HEK293 (cell line): Measurements from ENCODE around the gene WDR82.

Source experiments
- EGR2 ChIP-seq: fragments of 450-650 bp; formaldehyde crosslinking; IDR thresholded peaks from 2 replicates; pipeline ENCODE4 v1.5.1; 2016; ENCODE audit warnings: low read depth, missing biosample characterization, missing genetic modification characterization
- FEZF1 ChIP-seq: fragments of 450-650 bp; formaldehyde crosslinking; IDR thresholded peaks from 2 replicates; pipeline ENCODE4 v1.5.1; 2016; ENCODE audit warnings: missing biosample characterization, missing genetic modification characterization
- GLI4 ChIP-seq: fragments of 450-650 bp; formaldehyde crosslinking; IDR thresholded peaks from 2 replicates; pipeline ENCODE4 v1.5.1; 2016; ENCODE audit warnings: missing biosample characterization, missing genetic modification characterization
- GLIS2 ChIP-seq: fragments of 450-650 bp; formaldehyde crosslinking; IDR thresholded peaks from 2 replicates; pipeline ENCODE4 v1.5.1; 2016; ENCODE audit warnings: missing biosample characterization, missing genetic modification characterization
- KLF8 ChIP-seq: fragments of 450-650 bp; formaldehyde crosslinking; IDR thresholded peaks from 2 replicates; pipeline ENCODE4 v1.5.1; 2016; ENCODE audit warnings: missing biosample characterization, missing genetic modification characterization
- MYNN ChIP-seq: fragments of 450-650 bp; formaldehyde crosslinking; IDR thresholded peaks from 2 replicates; pipeline ENCODE4 v1.5.1; 2016; ENCODE audit warnings: missing biosample characterization, missing genetic modification characterization, borderline replicate concordance
- OVOL3 ChIP-seq: fragments of 450-650 bp; formaldehyde crosslinking; IDR thresholded peaks from 2 replicates; pipeline ENCODE4 v1.5.1; 2016; ENCODE audit warnings: missing biosample characterization, missing genetic modification characterization
- SCRT2 ChIP-seq: fragments of 450-650 bp; formaldehyde crosslinking; IDR thresholded peaks from 2 replicates; pipeline ENCODE4 v1.5.1; 2016; ENCODE audit warnings: missing biosample characterization, missing genetic modification characterization
- SETDB1 ChIP-seq: IDR thresholded peaks from one replicate; pipeline ENCODE4 v1.6.1; 2017; ENCODE audit warnings: mild to moderate bottlenecking, low read length, moderate library complexity, mixed read lengths; ENCODE audit not compliant: insufficient read length
- ZBTB1 ChIP-seq: fragments of 450-650 bp; formaldehyde crosslinking; IDR thresholded peaks from 2 replicates; pipeline ENCODE4 v1.5.1; 2016; ENCODE audit warnings: missing biosample characterization, missing genetic modification characterization
- ZBTB17 ChIP-seq: fragments of 450-650 bp; formaldehyde crosslinking; IDR thresholded peaks from 2 replicates; pipeline ENCODE4 v1.5.1; 2016; ENCODE audit warnings: missing biosample characterization, missing genetic modification characterization
- ZEB2 ChIP-seq: fragments of 450-650 bp; formaldehyde crosslinking; IDR thresholded peaks from 2 replicates; pipeline ENCODE4 v1.5.1; 2016; ENCODE audit warnings: missing biosample characterization, missing genetic modification characterization
- ZFHX2 ChIP-seq: fragments of 450-650 bp; formaldehyde crosslinking; conservative IDR thresholded peaks from 2 replicates; pipeline ENCODE4 v1.5.1; 2016; ENCODE audit warnings: missing biosample characterization, missing genetic modification characterization
- ZFP41 ChIP-seq: fragments of 450-650 bp; formaldehyde crosslinking; IDR thresholded peaks from 2 replicates; pipeline ENCODE4 v1.5.1; 2016; ENCODE audit warnings: missing biosample characterization, missing genetic modification characterization, borderline replicate concordance
- ZNF112 ChIP-seq: fragments of 450-650 bp; formaldehyde crosslinking; IDR thresholded peaks from 2 replicates; pipeline ENCODE4 v1.5.0; 2017; ENCODE audit warnings: missing biosample characterization, missing genetic modification characterization
- ZNF16 ChIP-seq: fragments of 450-650 bp; formaldehyde crosslinking; IDR thresholded peaks from 2 replicates; pipeline ENCODE4 v1.5.1; 2016; ENCODE audit warnings: low read depth, missing biosample characterization, missing genetic modification characterization
- ZNF175 ChIP-seq: fragments of 450-650 bp; formaldehyde crosslinking; IDR thresholded peaks from 2 replicates; pipeline ENCODE4 v1.5.1; 2016; ENCODE audit warnings: missing biosample characterization, missing genetic modification characterization
- ZNF19 ChIP-seq: fragments of 450-650 bp; formaldehyde crosslinking; IDR thresholded peaks from 2 replicates; pipeline ENCODE4; 2016; ENCODE audit warnings: missing biosample characterization, missing genetic modification characterization, low read depth
- ZNF211 ChIP-seq: fragments of 450-650 bp; formaldehyde crosslinking; IDR thresholded peaks from 2 replicates; pipeline ENCODE4 v1.5.1; 2016; ENCODE audit warnings: low read depth, missing biosample characterization, missing genetic modification characterization
- ZNF302 ChIP-seq: fragments of 450-650 bp; formaldehyde crosslinking; IDR thresholded peaks from 2 replicates; pipeline ENCODE4 v1.5.1; 2016; ENCODE audit warnings: missing biosample characterization, missing genetic modification characterization, low read depth
- ZNF354C ChIP-seq: fragments of 450-650 bp; formaldehyde crosslinking; IDR thresholded peaks from 2 replicates; pipeline ENCODE4 v1.5.1; 2016; ENCODE audit warnings: missing biosample characterization, missing genetic modification characterization, low read depth, borderline replicate concordance
- ZNF416 ChIP-seq: fragments of 450-650 bp; formaldehyde crosslinking; IDR thresholded peaks from 2 replicates; pipeline ENCODE4 v1.5.1; 2016; ENCODE audit warnings: missing biosample characterization, missing genetic modification characterization
- ZNF48 ChIP-seq: fragments of 450-650 bp; formaldehyde crosslinking; IDR thresholded peaks from 2 replicates; pipeline ENCODE4 v1.5.1; 2016; ENCODE audit warnings: missing biosample characterization, missing genetic modification characterization
- ZNF521 ChIP-seq: fragments of 450-650 bp; formaldehyde crosslinking; IDR thresholded peaks from 2 replicates; pipeline ENCODE4 v1.5.1; 2017; ENCODE audit warnings: missing biosample characterization, mild to moderate bottlenecking, missing genetic modification characterization
- ZNF544 ChIP-seq: fragments of 450-650 bp; formaldehyde crosslinking; IDR thresholded peaks from 2 replicates; pipeline ENCODE4 v1.5.0; 2017; ENCODE audit warnings: missing biosample characterization, missing genetic modification characterization
- ZNF585B ChIP-seq: fragments of 450-650 bp; formaldehyde crosslinking; IDR thresholded peaks from 2 replicates; pipeline ENCODE4 v1.5.1; 2016; ENCODE audit warnings: missing biosample characterization, missing genetic modification characterization
- ZNF707 ChIP-seq: fragments of 450-650 bp; formaldehyde crosslinking; IDR thresholded peaks from 2 replicates; pipeline ENCODE4 v1.5.1; 2016; ENCODE audit warnings: missing biosample characterization, missing genetic modification characterization
- ZNF747 ChIP-seq: fragments of 450-650 bp; formaldehyde crosslinking; IDR thresholded peaks from 2 replicates; pipeline ENCODE4 v1.5.1; 2016; ENCODE audit warnings: missing biosample characterization, missing genetic modification characterization
- ZNF792 ChIP-seq: fragments of 450-650 bp; formaldehyde crosslinking; IDR thresholded peaks from 2 replicates; pipeline ENCODE4 v1.5.1; 2016; ENCODE audit warnings: missing biosample characterization, missing genetic modification characterization
- ZSCAN16 ChIP-seq: fragments of 450-650 bp; formaldehyde crosslinking; IDR thresholded peaks from 2 replicates; pipeline ENCODE4 v1.5.1; 2016; ENCODE audit warnings: missing biosample characterization, missing genetic modification characterization
- TF ChIP-seq, protein P1 (sequence below): fragments of 450-650 bp; formaldehyde crosslinking; optimal IDR thresholded peaks from 2 replicates; pipeline ENCODE3; 2016; ENCODE audit warnings: missing biosample characterization, mild to moderate bottlenecking, missing genetic modification characterization
- TF ChIP-seq, protein P2 (sequence below): fragments of 450-650 bp; formaldehyde crosslinking; IDR thresholded peaks from 2 replicates; pipeline ENCODE4 v1.5.1; 2016; ENCODE audit warnings: missing biosample characterization, missing genetic modification characterization
- TF ChIP-seq, protein P3 (sequence below): fragments of 450-650 bp; formaldehyde crosslinking; IDR thresholded peaks from 2 replicates; pipeline ENCODE4 v1.5.1; 2016; ENCODE audit warnings: missing biosample characterization, missing genetic modification characterization
- TF ChIP-seq, protein P4 (sequence below): sonication (generic); formaldehyde crosslinking; IDR thresholded peaks from 2 replicates; pipeline ENCODE4 v1.8.1; 2022; ENCODE audit warnings: mild to moderate bottlenecking, moderate library complexity, missing genetic modification reagents
- TF ChIP-seq, protein P5 (sequence below): fragments of 450-650 bp; formaldehyde crosslinking; IDR thresholded peaks from 2 replicates; pipeline ENCODE4 v1.5.1; 2016; ENCODE audit warnings: missing biosample characterization, missing genetic modification characterization, low read depth

The WDR82 gene

DNA sequence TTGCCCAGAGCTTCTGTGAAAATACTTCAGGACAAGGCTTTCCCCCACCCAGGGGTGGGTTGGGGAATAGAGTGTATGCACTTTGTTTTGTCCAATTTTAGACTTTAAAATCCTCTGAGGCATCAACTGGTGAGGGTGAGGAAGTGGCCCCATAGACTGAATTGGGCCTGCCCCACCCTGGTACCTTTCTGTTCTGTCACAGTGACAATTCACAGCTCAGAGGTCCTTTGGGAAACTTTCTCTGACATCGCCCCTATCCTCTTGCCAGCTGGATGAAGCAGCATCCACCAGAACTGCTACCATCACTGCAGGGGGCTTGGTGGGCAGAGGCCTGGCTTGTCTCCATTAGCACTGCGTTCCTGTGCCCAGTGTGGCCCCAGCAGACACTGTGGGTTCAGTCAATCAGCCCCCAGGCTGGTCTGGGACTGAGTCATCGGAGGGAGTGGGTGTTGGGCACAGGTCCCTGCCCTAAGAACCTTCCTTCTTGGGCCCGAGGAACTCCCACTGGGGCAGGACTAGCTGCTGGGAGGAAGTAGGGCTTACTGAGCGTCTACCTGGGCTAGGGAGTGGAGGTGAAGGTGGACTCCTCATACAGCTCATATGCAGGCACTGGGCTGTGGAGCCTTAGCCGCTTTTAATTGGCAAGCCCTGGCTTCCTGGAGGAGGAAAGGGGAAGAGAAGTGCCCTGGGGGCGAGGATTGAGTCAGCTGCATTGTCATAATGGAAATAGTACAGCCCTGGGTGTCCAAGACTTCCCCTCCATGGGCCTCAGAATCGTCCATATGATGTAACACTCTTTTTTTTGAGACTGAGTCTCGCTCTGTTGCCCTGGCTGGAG is 34.4 kb downstream of the WDR82 start (continued):
- no peak for TF ChIP-seq ZNF544 (tag by site-specific recombination)
- TF ChIP-seq OVOL3 (tag by site-specific recombination): no peak
- TF ChIP-seq ZNF112: no peak
- TF ChIP-seq FEZF1 (tag by site-specific recombination): no peak
- TF ChIP-seq, protein P1, sequence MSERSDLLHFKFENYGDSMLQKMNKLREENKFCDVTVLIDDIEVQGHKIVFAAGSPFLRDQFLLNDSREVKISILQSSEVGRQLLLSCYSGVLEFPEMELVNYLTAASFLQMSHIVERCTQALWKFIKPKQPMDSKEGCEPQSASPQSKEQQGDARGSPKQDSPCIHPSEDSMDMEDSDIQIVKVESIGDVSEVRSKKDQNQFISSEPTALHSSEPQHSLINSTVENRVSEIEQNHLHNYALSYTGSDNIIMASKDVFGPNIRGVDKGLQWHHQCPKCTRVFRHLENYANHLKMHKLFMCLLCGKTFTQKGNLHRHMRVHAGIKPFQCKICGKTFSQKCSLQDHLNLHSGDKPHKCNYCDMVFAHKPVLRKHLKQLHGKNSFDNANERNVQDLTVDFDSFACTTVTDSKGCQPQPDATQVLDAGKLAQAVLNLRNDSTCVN: no peak
- peak; percentile 40; the same call in 1 of the 2 replicates for TF ChIP-seq GLIS2 (tag by site-specific recombination)
- peak; percentile 92 for TF ChIP-seq ZFHX2 (tag by site-specific recombination)
- no peak for TF ChIP-seq ZNF211 (tag by site-specific recombination)
- TF ChIP-seq SETDB1: peak; percentile 47
- TF ChIP-seq ZNF16 (tag by site-specific recombination): no peak
- TF ChIP-seq ZNF354C (tag by site-specific recombination): no peak
- no peak for TF ChIP-seq ZFP41 (tag by site-specific recombination)
- TF ChIP-seq, protein P2, sequence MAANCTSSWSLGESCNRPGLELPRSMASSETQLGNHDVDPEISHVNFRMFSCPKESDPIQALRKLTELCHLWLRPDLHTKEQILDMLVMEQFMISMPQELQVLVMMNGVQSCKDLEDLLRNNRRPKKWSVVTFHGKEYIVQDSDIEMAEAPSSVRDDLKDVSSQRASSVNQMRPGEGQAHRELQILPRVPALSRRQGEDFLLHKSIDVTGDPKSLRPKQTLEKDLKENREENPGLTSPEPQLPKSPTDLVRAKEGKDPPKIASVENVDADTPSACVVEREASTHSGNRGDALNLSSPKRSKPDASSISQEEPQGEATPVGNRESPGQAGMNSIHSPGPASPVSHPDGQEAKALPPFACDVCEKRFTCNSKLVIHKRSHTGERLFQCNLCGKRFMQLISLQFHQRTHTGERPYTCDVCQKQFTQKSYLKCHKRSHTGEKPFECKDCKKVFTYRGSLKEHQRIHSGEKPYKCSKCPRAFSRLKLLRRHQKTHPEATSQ (tag by site-specific recombination): no peak
- TF ChIP-seq ZNF416 (tag by site-specific recombination): no peak
- TF ChIP-seq ZNF521 (tag by site-specific recombination): no peak
- TF ChIP-seq EGR2: peak; percentile 73
- no peak for TF ChIP-seq ZNF747
- no peak for TF ChIP-seq KLF8 (tag by site-specific recombination)
- TF ChIP-seq, protein P3, sequence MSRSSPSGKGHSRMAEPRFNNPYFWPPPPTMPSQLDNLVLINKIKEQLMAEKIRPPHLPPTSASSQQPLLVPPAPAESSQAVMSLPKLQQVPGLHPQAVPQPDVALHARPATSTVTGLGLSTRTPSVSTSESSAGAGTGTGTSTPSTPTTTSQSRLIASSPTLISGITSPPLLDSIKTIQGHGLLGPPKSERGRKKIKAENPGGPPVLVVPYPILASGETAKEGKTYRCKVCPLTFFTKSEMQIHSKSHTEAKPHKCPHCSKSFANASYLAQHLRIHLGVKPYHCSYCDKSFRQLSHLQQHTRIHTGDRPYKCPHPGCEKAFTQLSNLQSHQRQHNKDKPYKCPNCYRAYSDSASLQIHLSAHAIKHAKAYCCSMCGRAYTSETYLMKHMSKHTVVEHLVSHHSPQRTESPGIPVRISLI (tag by site-specific recombination): no peak
- TF ChIP-seq ZNF707 (tag by site-specific recombination): no peak
- TF ChIP-seq ZNF175 (tag by site-specific recombination): no peak
- no peak for TF ChIP-seq SCRT2 (tag by site-specific recombination)
- no peak for TF ChIP-seq ZSCAN16 (tag by site-specific recombination)
- TF ChIP-seq GLI4 (tag by site-specific recombination): no peak
- TF ChIP-seq, protein P4, sequence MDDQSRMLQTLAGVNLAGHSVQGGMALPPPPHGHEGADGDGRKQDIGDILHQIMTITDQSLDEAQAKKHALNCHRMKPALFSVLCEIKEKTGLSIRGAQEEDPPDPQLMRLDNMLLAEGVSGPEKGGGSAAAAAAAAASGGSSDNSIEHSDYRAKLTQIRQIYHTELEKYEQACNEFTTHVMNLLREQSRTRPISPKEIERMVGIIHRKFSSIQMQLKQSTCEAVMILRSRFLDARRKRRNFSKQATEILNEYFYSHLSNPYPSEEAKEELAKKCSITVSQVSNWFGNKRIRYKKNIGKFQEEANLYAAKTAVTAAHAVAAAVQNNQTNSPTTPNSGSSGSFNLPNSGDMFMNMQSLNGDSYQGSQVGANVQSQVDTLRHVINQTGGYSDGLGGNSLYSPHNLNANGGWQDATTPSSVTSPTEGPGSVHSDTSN: no peak
- no peak for TF ChIP-seq ZNF792 (tag by site-specific recombination)
- TF ChIP-seq ZNF19 (tag by site-specific recombination): no peak
- no peak for TF ChIP-seq ZBTB1 (tag by site-specific recombination)
- TF ChIP-seq ZEB2 (tag by site-specific recombination): peak; percentile 21; the same call in 1 of the 2 replicates
- no peak for TF ChIP-seq ZNF48 (tag by site-specific recombination)
- no peak for TF ChIP-seq ZNF302 (tag by site-specific recombination)
- TF ChIP-seq ZNF585B (tag by site-specific recombination): no peak
- TF ChIP-seq ZBTB17 (tag by site-specific recombination): 0 out of 2 replicates have a peak, but pooled peaks have one; percentile 29
- no peak for TF ChIP-seq MYNN
- TF ChIP-seq, protein P5, sequence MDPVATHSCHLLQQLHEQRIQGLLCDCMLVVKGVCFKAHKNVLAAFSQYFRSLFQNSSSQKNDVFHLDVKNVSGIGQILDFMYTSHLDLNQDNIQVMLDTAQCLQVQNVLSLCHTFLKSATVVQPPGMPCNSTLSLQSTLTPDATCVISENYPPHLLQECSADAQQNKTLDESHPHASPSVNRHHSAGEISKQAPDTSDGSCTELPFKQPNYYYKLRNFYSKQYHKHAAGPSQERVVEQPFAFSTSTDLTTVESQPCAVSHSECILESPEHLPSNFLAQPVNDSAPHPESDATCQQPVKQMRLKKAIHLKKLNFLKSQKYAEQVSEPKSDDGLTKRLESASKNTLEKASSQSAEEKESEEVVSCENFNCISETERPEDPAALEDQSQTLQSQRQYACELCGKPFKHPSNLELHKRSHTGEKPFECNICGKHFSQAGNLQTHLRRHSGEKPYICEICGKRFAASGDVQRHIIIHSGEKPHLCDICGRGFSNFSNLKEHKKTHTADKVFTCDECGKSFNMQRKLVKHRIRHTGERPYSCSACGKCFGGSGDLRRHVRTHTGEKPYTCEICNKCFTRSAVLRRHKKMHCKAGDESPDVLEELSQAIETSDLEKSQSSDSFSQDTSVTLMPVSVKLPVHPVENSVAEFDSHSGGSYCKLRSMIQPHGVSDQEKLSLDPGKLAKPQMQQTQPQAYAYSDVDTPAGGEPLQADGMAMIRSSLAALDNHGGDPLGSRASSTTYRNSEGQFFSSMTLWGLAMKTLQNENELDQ (tag by site-specific recombination): no peak
